ENCODE measurements around the gene IRAK2. TPM values are rescaled to one million over a fixed set of nuclear protein-coding genes. Genes with fewer than 3 reads are reported as not detected.

Gene IRAK2, protein sequence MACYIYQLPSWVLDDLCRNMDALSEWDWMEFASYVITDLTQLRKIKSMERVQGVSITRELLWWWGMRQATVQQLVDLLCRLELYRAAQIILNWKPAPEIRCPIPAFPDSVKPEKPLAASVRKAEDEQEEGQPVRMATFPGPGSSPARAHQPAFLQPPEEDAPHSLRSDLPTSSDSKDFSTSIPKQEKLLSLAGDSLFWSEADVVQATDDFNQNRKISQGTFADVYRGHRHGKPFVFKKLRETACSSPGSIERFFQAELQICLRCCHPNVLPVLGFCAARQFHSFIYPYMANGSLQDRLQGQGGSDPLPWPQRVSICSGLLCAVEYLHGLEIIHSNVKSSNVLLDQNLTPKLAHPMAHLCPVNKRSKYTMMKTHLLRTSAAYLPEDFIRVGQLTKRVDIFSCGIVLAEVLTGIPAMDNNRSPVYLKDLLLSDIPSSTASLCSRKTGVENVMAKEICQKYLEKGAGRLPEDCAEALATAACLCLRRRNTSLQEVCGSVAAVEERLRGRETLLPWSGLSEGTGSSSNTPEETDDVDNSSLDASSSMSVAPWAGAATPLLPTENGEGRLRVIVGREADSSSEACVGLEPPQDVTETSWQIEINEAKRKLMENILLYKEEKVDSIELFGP
- total RNA-seq, result 15.3 and 22.0 TPM in 2 replicates

- no peak for DNase-seq (ENCODE audit: low read depth)
- H3K4me3 ChIP-seq (ENCODE audit: low read depth, low read length), result peak within 1 kb of the TSS; percentile 97
- TF ChIP-seq, protein P1, sequence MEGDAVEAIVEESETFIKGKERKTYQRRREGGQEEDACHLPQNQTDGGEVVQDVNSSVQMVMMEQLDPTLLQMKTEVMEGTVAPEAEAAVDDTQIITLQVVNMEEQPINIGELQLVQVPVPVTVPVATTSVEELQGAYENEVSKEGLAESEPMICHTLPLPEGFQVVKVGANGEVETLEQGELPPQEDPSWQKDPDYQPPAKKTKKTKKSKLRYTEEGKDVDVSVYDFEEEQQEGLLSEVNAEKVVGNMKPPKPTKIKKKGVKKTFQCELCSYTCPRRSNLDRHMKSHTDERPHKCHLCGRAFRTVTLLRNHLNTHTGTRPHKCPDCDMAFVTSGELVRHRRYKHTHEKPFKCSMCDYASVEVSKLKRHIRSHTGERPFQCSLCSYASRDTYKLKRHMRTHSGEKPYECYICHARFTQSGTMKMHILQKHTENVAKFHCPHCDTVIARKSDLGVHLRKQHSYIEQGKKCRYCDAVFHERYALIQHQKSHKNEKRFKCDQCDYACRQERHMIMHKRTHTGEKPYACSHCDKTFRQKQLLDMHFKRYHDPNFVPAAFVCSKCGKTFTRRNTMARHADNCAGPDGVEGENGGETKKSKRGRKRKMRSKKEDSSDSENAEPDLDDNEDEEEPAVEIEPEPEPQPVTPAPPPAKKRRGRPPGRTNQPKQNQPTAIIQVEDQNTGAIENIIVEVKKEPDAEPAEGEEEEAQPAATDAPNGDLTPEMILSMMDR (conservative IDR thresholded peaks at IDR 0.05; ENCODE audit: low read depth, low read length), result peak; percentile 51
These were observed at the start of gene IRAK2 for GRCh38 chr3:10164546-10165393. TSS of gene IRAK2 (plus strand) at chr3:10164919. CDS start at chr3:10164955, 36 bp downstream.

DNA sequence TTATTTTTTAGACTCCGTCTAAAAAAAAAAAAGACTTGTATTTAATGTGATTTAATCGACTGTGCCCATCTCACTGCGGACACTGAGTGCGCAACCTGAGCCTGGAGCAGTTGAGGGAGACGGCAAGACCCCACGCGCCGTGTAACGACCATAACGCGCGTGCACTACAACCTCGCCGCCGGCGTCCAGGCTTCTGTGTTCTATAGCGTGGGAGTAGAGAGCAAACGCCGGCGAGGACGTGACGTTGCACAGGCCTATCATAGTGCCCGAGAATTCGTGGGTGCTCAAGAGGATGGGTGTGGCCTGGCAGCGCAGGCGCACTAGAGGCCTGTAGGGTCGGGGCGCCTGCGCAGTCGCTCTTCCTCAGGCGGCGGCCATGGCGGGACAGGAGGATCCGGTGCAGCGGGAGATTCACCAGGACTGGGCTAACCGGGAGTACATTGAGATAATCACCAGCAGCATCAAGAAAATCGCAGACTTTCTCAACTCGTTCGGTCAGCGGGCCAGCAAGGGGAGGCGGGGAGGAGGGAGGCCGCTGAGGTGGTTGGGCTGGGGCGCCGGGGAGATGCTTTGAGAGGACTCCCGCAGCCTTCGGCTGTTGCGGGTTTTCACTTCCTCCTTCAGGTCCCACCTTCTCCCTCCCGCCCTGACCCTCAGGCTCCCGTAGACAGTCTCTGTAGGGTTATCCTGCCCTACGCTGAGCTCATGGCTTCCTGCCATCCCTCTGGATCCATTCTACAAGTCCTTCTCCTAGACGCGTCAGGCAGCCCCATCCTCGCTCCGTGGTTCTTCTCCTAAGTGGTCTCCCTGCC lies 49.2 kb upstream of the IRAK2 start, which contains the start of gene BRK1:
Gene BRK1, plus strand, starts transcription at position 350 of the 812 bp plus-strand sequence. Its CDS starts 27 bp downstream, at position 377.
- peak; percentile 64 for DNase-seq (ENCODE audit: low read depth)
- TF ChIP-seq, protein P1 (conservative IDR thresholded peaks at IDR 0.05; ENCODE audit: low read depth, low read length), result no peak
- peak within 1 kb of the TSS; percentile 89 for H3K4me3 ChIP-seq (ENCODE audit: low read depth, low read length)

GRCh38 chr3:10116138-10116460 lies 48.6 kb upstream of the IRAK2 start:
- H3K4me3 ChIP-seq (ENCODE audit: low read depth, low read length), result peak overlapping the region; percentile 89
- DNase-seq (ENCODE audit: low read depth), result no peak
- TF ChIP-seq, protein P1 (conservative IDR thresholded peaks at IDR 0.05; ENCODE audit: low read depth, low read length), result no peak

GRCh38 chr3:10116928-10117327 lies 47.8 kb upstream of the IRAK2 start:
- H3K4me3 ChIP-seq (ENCODE audit: low read depth, low read length), result peak overlapping the region; percentile 89
- TF ChIP-seq, protein P1 (conservative IDR thresholded peaks at IDR 0.05; ENCODE audit: low read depth, low read length), result no peak
- no peak for DNase-seq (ENCODE audit: low read depth)

- no peak for DNase-seq (ENCODE audit: low read depth)
- TF ChIP-seq, protein P1 (conservative IDR thresholded peaks at IDR 0.05; ENCODE audit: low read depth, low read length), result no peak
These were observed 45.3 kb upstream of the IRAK2 start for GRCh38 chr3:10119376-10119775.

GRCh38 chr3:10121064-10121463 lies 43.7 kb upstream of the IRAK2 start:
- DNase-seq (ENCODE audit: low read depth), result no peak
- TF ChIP-seq, protein P1 (conservative IDR thresholded peaks at IDR 0.05; ENCODE audit: low read depth, low read length), result no peak
- H3K4me3 ChIP-seq (ENCODE audit: low read depth, low read length), result no peak overlapping the region

More at GRCh38 chr3:10119376-10119775, 45.3 kb upstream of the IRAK2 start:
- H3K4me3 ChIP-seq (ENCODE audit: low read depth, low read length), result no peak overlapping the region
